GM13977 (cell line): ENCODE data around the gene MCM3AP.

Source experiments
- DNase-seq: peaks from one replicate; pipeline ENCODE4 v3.0.0; 2012; ENCODE audit warnings: low spot score
- in situ Hi-C: fragments of 300-500 bp; cut with MboI; formaldehyde crosslinking; loops from one replicate; pipeline ENCODE4 v1.12.0; 2022; ENCODE audit warnings: low sequenced_read_pairs, low pct_unique_long_range_greater_than_20kb, mixed read lengths, inconsistent platforms; ENCODE audit not compliant: unreplicated experiment
- TF ChIP-seq, protein P1 (sequence below): IDR thresholded peaks from 2 replicates; pipeline ENCODE4 v1.5.1; 2012; ENCODE audit warnings: mild to moderate bottlenecking, control low read depth; ENCODE audit not compliant: insufficient read depth; ENCODE audit errors: extremely low read depth, missing control alignments

Gene MCM3AP

DNA sequence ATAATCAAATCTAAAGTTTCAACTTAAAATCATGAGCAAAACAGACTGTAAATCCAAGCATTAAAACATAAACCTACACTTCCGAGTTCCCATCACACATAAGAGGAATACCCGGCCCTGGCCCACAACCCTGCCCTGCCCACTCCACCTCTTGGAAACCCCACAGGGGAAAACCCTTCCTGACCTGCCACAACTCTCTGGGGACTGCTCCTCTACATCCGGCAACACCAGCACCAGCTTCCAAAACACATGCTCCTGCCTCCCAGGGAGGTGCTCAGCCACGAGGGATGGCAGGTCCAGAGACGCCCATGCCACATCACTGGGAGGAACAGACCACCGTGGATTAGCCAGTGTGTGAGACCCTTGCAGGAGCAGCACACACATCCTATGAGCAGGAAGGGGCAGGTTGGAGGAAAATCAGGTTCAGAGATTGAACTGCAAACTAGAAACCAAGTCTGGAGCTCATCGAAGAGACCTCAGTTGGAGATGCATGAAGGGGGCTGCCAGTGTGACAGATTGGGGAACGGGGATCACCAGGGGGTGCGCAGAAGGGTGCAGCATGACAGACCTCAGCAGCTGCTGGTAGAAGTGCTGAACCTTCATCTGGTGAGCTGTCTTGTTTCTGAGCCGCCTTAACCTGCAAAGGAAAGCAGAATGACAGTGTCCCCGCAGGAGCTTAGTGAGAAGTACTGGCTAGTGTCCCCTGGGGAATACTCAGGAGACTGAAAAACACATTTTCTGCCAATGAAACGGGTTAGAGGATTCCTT lies 31.0 kb downstream of the MCM3AP start:
- in situ Hi-C loops: no loop called here
- TF ChIP-seq, protein P1, sequence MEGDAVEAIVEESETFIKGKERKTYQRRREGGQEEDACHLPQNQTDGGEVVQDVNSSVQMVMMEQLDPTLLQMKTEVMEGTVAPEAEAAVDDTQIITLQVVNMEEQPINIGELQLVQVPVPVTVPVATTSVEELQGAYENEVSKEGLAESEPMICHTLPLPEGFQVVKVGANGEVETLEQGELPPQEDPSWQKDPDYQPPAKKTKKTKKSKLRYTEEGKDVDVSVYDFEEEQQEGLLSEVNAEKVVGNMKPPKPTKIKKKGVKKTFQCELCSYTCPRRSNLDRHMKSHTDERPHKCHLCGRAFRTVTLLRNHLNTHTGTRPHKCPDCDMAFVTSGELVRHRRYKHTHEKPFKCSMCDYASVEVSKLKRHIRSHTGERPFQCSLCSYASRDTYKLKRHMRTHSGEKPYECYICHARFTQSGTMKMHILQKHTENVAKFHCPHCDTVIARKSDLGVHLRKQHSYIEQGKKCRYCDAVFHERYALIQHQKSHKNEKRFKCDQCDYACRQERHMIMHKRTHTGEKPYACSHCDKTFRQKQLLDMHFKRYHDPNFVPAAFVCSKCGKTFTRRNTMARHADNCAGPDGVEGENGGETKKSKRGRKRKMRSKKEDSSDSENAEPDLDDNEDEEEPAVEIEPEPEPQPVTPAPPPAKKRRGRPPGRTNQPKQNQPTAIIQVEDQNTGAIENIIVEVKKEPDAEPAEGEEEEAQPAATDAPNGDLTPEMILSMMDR: no peak
- DNase-seq: peak; percentile 65

DNA sequence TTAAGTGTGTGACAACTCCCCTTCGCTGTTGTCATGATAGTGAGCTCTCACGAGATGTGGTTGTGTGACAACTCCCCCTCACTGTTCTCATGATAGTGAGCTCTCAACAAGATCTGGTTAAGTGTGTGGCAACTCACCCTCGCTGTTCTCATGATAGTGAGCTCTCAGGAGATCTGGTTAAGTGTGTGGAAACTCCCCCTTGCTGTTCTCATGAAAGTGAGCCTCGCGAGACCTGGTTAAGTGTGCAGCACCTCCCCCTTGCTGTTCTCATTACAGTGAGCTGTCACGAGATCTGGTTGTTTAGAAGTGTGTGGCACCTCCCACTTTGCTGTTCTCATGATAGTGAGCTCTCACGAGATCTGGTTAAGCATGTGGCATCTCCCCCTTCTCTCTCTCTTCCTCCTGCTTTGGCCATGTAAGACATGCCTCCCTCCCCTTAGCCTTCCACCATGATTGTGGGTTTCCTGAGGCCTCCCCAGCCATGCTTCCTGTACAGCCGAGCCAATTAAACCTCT lies 31.7 kb downstream of the MCM3AP start:
- TF ChIP-seq, protein P1: no peak
- in situ Hi-C loops: no loop called here

DNA sequence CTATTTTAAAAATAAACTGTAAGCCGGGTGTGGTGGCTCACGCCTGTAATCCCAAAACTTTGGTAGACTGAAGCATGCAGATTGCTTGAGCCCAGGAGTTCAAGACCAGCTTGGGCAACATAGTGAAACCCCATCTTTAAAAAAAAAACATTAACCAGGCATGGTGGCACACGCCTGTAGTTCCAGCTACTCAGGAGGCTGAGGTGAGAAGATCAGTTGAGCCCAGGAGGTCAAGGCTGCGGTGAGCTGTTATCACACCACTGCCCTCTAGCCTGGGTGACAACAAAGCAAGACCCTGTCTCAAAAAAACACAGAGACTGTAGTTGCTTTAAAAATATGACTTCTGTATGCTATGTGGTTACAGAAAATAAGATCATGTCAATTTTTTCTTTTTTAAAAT lies 32.6 kb downstream of the MCM3AP start:
- TF ChIP-seq, protein P1: no peak
- no peak for DNase-seq
- in situ Hi-C loops: no loop called here

More for the DNA sequence above, 31.7 kb downstream of the MCM3AP start:
- no peak for DNase-seq

DNA sequence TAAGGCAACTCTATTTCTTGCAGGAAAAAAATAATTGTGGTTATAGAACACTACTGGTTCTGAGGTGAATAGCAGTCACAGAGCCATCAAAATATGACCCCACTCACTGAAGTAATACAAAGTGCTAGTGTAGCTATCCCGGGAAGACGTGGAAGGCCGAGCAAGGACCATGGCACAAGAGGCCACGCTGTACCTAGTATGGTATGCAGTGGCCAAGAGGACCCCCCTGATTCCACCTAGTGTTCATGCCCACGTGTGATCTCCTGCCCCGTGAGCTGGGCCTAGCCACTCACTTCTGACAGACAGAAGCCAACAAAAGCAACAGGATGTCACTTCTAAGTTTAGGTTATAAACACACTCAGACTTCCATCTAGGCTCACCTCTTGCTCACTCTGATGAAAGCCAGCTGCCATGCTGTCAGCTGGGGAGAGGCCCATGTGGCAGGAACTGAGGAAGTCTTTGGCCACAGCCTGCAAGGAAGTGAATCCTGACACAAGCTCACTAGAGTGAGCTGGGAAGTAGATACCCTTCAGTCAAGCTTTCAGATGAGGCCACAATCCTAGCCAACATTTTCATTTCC lies 35.2 kb downstream of the MCM3AP start:
- no peak for DNase-seq
- TF ChIP-seq, protein P1: no peak
- in situ Hi-C loops: no loop called here

DNA sequence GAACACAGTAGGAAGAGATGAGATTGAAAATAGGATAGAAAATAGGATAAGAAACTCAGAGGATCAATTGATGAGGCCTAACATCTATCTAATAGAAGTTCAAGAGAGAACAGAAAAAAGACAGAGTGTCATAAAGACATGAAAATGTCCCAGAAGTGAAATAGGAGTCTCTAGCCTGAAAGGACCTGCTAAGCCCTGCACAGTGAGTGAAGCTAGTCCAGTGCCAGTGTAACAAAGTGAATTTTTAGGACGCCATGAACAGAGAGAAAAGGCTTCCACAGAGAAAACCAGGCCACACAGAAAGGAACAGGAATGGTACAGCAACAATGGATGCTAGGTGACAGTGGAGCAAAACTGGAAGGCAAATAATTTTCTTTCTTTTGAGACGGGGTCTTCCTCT lies 36.6 kb downstream of the MCM3AP start:
- TF ChIP-seq, protein P1: no peak
- in situ Hi-C loops: no loop called here
- no peak for DNase-seq

DNA sequence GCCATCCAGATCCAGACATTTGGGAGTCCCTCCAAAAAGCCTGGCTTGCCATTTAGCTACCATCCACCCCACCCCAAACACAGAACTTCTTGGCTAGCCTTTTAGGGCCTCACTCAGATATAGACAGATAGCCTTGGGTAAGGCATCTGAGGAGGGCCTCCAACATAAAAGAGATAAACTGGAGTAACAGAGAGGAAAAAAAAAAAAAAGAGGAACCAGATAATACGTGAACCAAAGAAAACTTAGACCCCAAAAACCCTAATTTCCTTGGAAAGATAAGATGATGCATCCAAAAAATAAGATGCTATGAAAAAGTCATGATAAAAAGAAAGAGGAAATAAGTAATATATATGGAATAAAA lies 37.0 kb downstream of the MCM3AP start:
- DNase-seq: no peak
- in situ Hi-C loops: no loop called here
- TF ChIP-seq, protein P1: no peak
